ENCODE data around the gene EIF3J. TPM values are rescaled to one million over a fixed set of nuclear protein-coding genes. Genes with fewer than 3 reads are reported as not detected.

Gene EIF3J
- total RNA-seq, 1 experiment from 2014 or later = 129 TPM

DNA sequence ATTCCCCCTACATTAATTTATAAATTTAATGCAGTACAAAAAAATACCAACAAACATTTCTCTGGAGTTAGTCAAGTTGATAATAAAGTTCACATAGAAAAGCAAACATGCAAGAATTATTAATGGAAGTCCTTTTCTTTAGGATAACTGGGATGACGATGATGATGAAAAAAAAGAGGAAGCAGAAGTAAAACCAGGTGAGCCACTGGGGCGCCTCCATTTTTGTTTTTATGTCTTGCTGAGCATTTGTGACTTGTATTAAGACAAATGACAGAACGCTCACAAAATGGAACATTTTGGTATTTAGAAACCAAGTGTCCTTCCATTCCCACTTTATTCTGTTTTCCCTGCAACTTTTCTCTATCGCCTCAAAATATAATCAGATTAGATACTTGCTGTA lies 13.8 kb downstream of the EIF3J start:
- Mint-ChIP-seq H3K27me3 (ENCODE audit: low read depth) (no peaks in the 10 kb centered on the region), H3K27ac (no peak overlapping the region), H3K4me3 (no peak overlapping the region), H3K9me3 (no peaks in the 10 kb centered on the region), H3K36me3 (ENCODE audit: insufficient read depth in 1 of 3, low read depth in 3 of 3) (peaks cover 30 to 60% (median 54%) of the 10 kb centered on the region in 3 experiments; a peak in 6 of 7 replicates), H3K4me1 (0 out of 4 replicates have a peak, but pooled peaks cover 3% of the 10 kb centered on the region in 2 experiments)
- Histone ChIP-seq H3K27me3 (ENCODE audit: insufficient read depth, low read length) (no peaks in the 10 kb centered on the region), H2BK5ac (ENCODE audit: insufficient read length, low read length) (no peak overlapping the region), H3K18ac (ENCODE audit: insufficient read length, low read depth, low read length) (no peak overlapping the region), H4K8ac (replicated peaks; ENCODE audit: insufficient read length, low read depth, low read length) (no peak overlapping the region), H4K91ac (ENCODE audit: insufficient read length, low read depth, low read length) (no peak overlapping the region), H2AK5ac (ENCODE audit: insufficient read length, low read length) (no peak overlapping the region), H2AFZ (ENCODE audit: low read length) (no peak overlapping the region), H2BK120ac (ENCODE audit: low read depth, low read length, poor library complexity, severe bottlenecking) (no peak overlapping the region), H3K23ac (ENCODE audit: insufficient read length, low read depth, low read length) (no peak overlapping the region), H3K79me2 (ENCODE audit: insufficient read depth, low read length) (peaks cover 4% of the 10 kb centered on the region; the same call in 1 of the 2 replicates), H4K20me1 (ENCODE audit: control insufficient read depth, insufficient read depth, insufficient read length) (no peaks in the 10 kb centered on the region), H3K4me2 (ENCODE audit: insufficient read depth, insufficient read length, low read length) (no peak overlapping the region), H3K4ac (ENCODE audit: low read depth, low read length) (no peak overlapping the region), H3K27ac (ENCODE audit: insufficient read length, low read depth, low read length) (no peak overlapping the region), H3K56ac (ENCODE audit: insufficient read length, low read depth, low read length) (no peak overlapping the region), H2BK15ac (ENCODE audit: low read depth, low read length) (no peak overlapping the region), H3K9ac (ENCODE audit: extremely low read depth, insufficient read length, low read length) (no peak overlapping the region), H3K23me2 (ENCODE audit: insufficient read length, low read depth, low read length, poor library complexity, severe bottlenecking) (no peaks in the 10 kb centered on the region), H2BK20ac (ENCODE audit: low read depth, low read length, poor library complexity, severe bottlenecking) (no peak overlapping the region), H3T11ph (ENCODE audit: low read length) (no peak overlapping the region), H3K9me3 (ENCODE audit: control insufficient read depth, low read depth, low read length) (no peaks in the 10 kb centered on the region), H3K4me1 (ENCODE audit: insufficient read depth, low read length) (no peaks in the 10 kb centered on the region), H4K5ac (ENCODE audit: insufficient read length, low read depth, low read length) (no peak overlapping the region), H2BK12ac (ENCODE audit: insufficient read length, low read depth, low read length) (no peak overlapping the region), H3K79me1 (ENCODE audit: insufficient read depth, low read depth, low read length, poor library complexity, severe bottlenecking) (peaks cover 4% of the 10 kb centered on the region), H3K14ac (ENCODE audit: insufficient read depth, low read length) (no peak overlapping the region)
- TF ChIP-seq, protein P1, sequence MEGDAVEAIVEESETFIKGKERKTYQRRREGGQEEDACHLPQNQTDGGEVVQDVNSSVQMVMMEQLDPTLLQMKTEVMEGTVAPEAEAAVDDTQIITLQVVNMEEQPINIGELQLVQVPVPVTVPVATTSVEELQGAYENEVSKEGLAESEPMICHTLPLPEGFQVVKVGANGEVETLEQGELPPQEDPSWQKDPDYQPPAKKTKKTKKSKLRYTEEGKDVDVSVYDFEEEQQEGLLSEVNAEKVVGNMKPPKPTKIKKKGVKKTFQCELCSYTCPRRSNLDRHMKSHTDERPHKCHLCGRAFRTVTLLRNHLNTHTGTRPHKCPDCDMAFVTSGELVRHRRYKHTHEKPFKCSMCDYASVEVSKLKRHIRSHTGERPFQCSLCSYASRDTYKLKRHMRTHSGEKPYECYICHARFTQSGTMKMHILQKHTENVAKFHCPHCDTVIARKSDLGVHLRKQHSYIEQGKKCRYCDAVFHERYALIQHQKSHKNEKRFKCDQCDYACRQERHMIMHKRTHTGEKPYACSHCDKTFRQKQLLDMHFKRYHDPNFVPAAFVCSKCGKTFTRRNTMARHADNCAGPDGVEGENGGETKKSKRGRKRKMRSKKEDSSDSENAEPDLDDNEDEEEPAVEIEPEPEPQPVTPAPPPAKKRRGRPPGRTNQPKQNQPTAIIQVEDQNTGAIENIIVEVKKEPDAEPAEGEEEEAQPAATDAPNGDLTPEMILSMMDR (conservative IDR thresholded peaks at IDR 0.05) = no peak
- no peak for DNase-seq
- WGBS (ENCODE audit: extremely low coverage, insufficient read length, low lambda C conversion rate) = no CpG with 5 or more reads among the region's 4 CpGs
